EL (cell line): ENCODE measurements around the gene RETREG3.
"Not testable (repeated sequence)": the region's sequence is repeated elsewhere in the genome, so short reads cannot be mapped to it uniquely, and the experiment has no call there.

Experiments used
- DNase-seq: peaks from one replicate; pipeline ENCODE4 v3.0.0-alpha.2; 2016

RETREG3 gene

DNA sequence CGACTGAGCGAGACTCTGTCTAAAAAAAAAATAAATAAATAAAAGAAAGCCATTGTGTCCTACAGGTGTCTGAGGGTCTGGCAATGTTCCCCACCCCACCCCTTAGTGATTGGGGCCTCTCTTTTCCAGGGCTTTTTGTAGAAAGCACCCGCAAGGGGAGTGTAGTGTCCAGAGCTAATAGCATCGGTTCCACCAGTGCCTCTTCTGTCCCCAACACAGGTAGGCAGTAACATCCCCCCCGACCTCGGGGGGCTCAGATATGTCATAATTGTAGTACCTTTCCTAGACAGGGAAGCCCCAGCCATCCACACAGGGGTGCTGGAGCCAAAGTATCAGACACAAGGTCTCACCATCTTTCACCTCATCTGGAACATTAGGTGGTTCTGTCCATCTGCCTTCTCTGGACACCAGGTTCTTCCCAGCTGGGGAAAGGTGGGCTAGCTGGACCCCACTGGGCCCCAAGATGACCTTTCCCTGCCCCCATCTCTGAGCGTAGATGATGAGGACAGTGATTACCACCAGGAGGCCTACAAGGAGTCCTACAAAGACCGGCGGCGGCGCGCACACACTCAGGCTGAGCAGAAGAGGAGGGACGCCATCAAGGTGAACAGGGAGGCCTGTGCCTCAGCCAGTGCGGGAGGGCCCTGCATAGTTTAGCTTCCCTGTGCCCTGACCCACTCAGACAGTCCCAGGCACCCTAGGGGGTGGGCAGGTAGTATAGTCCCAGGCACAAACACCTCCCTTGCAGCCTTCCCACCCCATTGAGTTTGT is 40.6 kb downstream of the RETREG3 start:
- DNase-seq: no peak

DNA sequence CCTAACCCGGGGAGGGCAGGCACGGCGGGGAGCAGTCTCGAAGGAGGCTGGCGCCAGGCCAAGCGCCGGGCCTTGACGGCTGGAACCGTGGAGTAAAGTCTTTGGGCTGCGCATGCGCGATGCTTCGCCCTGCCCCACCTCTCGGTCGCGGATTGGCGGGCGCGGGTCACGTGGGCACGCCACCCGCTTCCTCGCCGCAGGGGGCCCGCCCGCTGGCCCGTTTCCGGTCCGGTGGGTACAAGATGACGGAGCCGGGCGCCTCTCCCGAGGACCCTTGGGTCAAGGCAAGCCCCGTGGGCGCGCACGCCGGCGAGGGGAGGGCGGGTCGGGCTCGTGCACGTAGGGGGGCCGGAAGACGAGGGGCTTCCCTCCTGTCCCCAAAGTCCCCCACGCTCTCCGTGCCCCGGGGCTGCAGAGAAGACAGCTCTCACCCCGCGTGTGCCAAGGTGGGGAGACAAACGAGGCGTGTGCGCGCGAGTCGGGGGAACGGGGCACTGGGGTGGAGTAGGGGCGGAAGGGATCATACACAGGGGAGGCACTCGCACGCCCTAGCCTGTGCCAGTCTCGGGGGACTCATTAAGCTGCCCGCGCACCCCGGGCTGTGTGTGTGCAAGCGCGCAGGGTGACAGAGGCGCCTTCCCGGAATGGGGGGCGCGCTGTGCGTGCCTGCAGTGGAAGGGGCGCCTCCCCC is 42.1 kb downstream of the RETREG3 start, which contains the start of gene MLX:
MLX (plus strand) TSS at position 218 of the 691 bp plus-strand sequence; CDS start at position 243, 25 bp downstream.
- DNase-seq: peak; percentile 92

DNA sequence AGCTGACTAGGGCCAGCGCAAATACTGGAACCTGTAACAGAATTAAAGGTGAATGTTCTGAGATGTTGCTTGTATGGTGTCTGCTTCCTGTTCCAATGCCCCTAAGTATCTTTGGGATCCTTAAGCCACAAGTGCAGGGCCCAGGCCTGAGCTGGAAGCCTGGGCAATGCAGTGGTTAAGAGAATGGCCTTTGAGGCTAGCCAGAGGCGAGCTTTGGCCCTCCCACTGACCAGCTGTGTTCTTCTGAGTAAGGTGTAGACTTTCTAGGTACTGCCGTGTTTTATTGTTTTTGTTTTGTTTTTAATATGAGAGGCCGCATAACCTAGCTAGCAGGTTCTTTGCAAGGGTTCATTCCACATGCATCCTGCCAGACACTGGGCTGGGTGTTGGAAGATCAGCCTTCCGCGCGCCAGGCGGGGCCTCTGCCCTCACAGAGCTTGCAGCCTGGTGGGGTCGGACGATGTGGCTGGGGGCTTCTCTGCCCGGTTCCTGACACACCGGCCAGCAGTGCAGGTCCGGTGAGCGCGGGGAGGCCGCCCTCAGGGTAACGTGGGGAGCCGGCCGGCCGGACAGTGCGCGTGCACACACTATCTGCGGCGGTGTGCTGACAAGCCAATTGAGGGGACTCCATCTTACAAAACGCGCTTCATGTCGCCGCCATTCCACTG is 42.8 kb downstream of the RETREG3 start:
- DNase-seq: no peak

DNA sequence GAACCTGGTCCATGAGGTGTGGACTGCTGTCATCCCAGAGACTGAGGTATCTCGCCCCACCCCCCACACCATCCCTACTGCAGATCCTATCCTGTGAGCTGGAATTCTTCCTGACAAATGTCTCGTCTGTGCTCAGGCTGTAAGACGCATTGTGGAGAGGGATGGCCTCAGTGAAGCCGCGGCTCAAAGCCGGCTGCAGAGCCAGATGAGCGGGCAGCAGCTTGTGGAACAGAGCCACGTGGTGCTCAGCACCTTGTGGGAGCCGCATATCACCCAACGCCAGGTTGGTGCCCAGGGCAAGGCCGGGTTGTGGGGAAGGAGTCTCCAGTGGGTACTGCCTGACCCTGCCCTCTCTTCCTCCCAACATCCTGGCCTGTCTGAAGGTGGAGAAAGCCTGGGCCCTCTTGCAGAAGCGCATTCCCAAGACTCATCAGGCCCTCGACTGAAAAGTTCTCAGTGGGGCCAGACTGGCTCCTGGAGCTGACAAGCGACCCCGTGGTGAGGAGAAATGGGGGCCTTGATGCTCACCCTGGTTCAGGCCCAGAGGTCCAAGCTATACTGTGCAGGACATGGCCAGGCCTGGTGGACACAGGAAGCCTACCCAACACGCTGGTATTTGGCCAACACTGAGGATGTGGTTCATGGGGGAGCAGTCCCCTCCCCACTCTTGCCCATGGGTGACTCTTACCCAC is 43.5 kb downstream of the RETREG3 start:
- DNase-seq: no peak

DNA sequence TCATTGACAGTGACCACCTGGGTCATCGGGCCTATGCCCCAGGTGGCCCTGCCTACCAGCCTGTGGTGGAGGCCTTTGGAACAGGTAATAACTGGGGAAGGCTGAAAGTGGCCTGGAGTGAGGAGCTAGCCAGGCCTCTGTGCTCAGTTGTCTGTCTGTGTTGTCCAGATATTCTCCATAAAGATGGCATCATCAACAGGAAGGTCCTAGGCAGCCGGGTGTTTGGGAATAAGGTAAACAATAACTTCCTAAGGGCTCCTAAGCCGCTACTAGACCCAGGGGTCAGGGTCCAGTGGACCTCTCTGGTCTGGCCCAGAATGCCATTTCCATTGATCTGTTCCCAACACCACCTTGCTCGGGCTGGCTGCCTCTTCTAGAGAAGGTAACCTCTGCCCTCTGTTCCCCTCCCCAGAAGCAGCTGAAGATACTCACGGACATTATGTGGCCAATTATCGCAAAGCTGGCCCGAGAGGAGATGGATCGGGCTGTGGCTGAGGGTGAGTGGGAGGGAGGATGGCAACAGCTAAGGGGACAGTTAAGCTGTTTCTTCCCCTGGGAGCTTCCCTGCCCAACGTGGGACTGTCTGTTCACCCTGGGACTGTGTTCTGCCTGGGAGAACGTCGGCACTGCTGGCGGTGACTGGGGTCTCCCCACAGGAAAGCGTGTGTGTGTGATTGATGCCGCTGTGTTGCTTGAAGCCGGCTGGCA is 44.2 kb downstream of the RETREG3 start:
- DNase-seq: no peak

DNA sequence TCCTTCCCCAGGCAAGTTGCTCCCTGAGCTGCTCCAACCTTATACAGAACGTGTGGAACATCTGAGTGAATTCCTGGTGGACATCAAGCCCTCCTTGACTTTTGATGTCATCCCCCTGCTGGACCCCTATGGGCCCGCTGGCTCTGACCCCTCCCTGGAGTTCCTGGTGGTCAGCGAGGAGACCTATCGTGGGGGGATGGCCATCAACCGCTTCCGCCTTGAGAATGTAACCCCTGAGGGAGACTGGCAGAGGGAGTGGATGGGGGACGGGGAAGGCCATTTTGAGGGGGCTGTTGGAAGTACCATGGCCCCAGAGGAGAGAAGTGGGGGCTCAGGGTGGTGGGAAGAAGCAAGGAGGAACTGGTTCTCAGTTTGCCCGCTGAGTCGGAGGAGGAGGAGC is 45.2 kb downstream of the RETREG3 start:
- no peak for DNase-seq

DNA sequence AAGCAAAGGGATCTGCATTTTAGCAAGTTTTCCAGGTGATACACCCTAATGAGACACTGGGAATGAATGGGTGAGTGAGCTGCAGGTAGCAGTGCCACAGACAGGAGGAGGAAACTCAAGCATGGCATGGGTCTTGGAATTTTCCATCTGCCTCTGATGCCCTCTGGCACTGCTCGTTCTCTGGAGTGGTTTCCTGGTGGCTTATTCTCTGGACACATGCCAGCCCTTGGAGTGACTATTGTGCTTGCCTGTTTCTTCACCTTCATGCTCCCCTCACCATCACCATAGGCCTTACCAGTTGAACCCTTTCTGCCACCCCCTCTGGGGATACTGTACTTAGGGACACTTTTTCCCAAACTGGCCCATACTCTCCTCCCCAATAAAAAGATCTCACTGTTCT is 45.6 kb downstream of the RETREG3 start:
- peak; percentile 38 for DNase-seq

DNA sequence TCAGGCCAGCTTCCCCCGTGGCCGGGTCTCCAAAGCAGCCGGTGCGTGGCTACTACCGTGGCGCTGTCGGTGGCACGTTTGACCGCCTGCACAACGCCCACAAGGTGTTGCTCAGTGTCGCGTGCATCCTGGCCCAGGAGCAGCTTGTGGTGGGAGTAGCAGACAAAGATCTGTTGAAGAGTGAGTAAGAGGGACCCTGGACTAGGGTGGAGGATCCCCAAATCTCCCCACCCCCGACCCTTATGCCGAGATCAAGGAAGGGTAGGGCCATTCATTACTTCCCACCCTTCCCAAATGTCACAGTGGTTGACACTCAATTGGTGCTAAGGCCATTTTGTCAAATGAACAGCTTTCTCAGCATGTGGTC is 46.0 kb downstream of the RETREG3 start:
- no peak for DNase-seq

DNA sequence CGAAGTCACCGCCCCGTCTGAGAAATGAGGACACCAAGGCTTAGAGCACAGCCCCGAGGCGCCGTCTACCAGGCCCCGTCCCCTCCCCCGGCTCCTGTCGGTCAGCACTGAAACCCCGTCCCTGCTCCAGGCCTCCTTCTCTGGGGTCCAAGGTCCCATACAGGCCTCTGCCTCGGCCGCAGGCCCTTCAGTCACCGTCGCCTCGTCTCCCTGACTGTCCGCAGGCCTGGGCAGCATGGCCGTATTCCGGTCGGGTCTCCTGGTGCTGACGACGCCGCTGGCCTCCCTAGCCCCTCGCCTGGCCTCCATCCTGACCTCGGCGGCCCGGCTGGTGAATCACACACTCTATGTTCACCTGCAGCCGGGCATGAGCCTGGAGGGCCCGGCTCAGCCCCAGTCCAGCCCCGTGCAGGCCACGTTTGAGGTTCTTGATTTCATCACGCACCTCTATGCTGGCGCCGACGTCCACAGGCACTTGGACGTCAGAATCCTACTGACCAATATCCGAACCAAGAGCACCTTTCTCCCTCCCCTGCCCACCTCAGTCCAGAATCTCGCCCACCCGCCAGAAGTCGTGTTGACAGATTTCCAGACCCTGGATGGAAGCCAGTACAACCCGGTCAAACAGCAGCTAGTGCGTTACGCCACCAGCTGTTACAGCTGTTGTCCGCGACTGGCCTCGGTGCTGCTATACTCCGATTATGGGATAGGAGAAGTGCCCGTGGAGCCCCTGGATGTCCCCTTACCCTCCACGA is 46.6 kb downstream of the RETREG3 start:
- no peak for DNase-seq

DNA sequence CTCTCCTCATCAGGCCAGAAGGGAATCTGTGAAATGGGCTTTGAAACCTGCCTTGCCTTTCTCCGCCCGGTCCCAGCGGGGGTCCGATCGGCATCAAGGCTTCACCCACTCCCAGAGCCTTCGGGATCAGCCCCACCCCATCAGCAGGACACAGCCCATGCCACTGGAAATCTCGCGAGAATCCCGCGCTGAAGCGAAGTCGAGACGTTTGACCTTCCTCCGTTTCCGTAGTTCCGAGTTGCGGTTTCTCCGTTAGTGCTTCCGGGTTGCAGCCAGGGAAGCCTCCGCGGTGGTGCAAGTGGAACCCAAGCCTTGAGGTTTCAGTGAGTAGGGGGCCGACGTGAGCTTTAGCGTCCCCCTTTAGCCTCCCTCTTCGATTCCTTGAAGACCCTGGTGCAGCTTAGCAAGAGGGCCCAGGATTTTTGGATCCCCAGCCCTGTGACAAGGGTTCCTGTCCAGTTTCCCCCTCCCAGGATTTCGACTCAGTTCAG is 47.2 kb downstream of the RETREG3 start, which contains the start of gene COASY:
COASY (plus strand) TSS at position 252 of the 491 bp plus-strand sequence. CDS start 475 bp downstream, outside the sequence.
- peak; percentile 98 for DNase-seq

DNA sequence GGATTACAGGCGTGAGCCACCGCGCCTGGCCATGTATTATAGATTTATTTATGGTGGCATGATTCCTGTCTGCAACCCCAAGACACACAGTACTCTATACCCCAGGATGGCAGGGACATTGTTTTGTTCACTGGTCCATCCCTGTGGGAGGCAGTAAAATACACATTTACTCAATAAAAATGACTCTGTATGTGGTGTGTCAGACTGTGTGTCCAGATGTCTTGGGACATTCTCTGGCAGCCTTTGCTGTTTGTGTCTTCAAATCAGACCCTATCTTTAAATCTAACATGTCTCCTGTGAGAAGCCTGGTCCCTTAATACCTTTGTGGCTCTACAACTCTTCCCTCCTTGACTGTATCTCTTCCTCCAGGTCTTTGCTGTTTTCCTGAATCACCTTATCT is 48.9 kb downstream of the RETREG3 start:
- no peak for DNase-seq

DNA sequence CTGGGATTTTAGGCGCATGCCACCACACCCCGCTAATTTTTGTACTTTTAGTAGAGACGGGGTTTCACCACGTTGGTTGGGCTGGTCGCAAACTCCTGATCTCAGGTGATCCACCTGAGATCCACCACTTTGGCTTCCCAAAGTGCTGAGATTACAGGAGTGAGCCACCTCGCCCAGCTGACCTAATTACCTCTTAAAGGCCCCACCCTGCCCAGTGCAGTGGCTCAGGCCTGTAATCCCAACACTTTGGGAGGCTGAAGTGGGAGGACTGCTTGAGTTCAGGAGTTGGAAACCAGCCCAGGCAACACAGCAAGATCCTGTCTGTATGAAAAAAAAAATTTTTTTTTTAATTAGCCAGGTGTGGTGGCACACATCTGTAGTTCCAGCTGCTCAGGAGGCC is 50.1 kb downstream of the RETREG3 start:
- DNase-seq: no peak

DNA sequence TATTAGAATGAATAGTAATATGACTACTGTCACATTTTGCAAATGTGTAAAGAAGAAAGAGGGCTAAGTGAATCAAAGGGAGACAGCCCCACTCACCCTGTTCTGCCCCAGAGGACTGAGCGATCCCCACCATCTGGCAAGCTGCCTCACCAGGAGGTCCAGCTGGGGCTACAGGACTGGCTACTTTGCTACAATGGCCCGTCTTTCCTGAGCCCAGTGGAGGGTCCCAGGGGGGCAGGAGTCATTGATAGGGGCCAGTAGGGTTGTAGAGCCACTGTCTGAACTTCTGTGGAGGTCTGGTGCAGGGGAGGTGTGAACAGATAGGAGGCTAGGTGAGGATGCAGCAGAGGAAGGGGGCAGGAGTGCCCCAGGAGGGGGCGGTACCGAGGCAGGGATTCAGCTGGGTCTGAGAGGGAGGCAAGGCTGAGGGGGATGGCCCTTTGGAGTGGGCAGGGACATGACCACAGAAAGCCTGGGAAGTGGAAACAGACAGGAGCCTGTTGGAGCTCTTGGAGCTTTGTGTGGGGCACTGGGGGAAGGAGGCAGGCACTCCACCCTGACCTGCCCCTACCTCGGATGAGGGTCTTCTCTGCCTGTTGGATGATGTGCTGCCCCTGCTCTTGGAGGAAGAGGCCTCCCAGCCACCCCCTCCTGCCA is 53.1 kb downstream of the RETREG3 start:
- DNase-seq: peak; percentile 45

DNA sequence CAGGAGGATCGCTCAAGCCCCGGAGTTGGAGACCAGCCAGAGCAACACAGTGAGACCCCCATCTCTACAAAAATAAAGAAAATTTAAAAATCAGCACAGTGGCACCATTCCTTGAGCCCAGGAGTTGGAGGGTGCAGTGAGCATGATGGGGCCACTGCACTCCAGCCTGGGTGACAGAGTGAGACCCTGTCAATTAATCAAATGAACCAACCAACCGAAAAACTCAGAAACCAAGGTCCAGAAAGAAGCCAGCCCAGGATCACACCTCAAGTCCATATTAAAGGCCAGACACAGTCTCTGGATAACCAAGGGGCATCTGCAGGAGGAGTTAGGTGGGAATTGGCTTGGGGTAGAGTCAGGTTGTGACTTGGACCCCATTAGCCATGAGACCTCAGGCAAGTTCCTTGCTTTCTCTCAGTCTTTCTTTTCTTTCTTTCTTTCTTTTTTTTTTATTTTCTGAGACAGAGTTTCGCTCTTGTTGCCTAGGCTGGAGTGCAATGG is 54.0 kb downstream of the RETREG3 start:
- no peak for DNase-seq

DNA sequence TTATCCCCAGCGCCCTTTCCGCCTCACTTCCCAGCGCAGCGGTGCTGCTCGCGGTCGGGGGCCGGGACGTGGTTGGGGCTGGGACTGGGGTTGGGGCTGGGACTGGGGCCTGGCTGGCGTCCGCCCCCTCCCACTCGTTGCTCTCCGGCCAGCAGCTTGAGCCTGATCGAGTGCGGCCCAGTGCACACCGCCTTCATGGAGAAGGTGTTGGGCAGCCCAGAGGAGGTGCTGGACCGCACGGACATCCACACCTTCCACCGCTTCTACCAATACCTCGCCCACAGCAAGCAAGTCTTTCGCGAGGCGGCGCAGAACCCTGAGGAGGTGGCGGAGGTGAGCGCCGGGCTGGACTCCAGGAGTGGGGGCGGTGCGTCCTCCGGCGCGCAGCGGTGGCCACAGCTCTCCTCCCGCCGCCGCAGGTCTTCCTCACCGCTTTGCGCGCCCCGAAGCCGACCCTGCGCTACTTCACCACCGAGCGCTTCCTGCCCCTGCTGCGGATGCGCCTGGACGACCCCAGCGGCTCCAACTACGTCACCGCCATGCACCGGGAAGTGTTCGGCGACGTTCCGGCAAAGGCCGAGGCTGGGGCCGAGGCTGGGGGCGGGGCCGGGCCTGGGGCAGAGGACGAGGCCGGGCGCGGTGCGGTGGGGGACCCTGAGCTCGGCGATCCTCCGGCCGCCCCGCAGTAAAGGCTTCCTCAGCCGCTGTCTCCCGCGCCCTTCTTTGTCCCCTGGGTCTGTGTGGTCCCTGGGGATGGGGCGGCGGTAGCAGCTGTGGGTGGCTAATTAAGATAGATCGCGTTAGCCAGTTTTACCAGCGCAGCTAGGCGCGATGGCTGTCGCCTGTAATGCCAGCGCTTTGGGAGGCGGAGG is 54.7 kb downstream of the RETREG3 start:
- peak; percentile 87 for DNase-seq

DNA sequence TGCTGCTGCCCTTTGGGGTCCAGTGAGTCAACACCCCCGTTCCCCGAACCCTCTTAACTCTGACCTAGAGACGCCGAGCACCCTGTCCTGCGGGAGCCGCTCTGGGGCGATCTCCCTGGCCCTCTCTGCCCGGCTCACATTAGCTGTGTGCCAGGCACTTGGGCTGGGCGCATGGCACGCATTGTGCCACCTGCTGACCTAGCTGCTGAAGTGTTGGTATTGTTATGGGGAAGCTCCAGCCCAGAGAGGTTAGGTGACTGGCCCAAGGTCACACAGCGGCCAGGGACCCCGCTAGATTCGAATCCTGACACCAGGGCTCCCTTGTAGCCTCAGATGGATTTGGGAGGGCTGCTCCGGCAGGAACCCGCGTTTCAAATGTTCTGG is 55.3 kb downstream of the RETREG3 start:
- no peak for DNase-seq

DNA sequence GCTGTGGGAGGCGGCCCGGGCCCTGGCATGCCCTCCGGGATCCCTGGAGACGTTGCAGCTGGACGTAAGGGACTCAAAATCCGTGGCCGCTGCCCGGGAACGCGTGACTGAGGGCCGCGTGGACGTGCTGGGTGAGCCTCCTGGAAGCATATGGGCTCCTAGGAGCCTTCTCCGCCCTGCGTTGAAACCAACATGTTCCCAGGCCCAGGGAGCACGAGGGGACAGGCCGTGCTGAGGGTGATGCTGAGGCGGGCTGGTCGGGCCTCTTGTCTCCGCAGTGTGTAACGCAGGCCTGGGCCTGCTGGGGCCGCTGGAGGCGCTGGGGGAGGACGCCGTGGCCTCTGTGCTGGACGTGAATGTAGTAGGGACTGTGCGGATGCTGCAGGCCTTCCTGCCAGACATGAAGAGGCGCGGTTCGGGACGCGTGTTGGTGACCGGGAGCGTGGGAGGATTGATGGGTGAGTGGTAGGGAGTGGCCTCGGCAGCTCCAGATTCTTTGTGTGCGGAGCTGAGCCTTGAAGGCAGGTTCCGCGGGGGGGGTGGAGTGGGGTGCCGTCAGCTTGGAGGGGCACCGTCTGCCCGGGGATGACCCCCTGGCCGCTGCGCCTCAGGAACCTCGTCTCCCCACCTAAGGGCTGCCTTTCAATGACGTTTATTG is 55.9 kb downstream of the RETREG3 start:
- DNase-seq: no peak

DNA sequence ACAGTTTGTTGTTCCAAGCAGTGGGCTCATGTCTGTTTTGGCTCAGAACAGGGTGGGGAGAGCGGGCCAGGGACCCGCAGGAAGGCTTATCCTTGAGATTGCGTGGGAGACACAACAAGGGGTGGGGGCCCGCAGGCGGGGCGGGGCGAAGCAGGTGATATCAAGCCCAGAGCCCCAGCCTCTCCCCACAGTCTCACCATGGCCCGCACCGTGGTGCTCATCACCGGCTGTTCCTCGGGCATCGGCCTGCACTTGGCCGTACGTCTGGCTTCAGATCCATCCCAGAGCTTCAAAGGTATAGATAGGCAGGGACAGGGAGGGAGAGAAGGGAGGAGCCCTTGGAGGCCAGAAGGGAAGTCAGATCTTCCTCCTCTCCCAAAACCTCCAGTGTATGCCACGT is 56.4 kb downstream of the RETREG3 start, which contains the start of gene HSD17B1:
HSD17B1 (plus strand) TSS at position 188 of the 400 bp plus-strand sequence; CDS start at position 199, 11 bp downstream.
- not testable (repeated sequence) for DNase-seq
